HG03139 (cell line): ENCODE data around the gene OSBPL10.
"Not testable (repeated sequence)": the region's sequence is repeated elsewhere in the genome, so short reads cannot be mapped to it uniquely, and the experiment has no call there.

Experiments
- ATAC-seq: cut with Tn5 transposase; IDR thresholded peaks from one replicate; pipeline ENCODE4 v1.9.1; 2021; ENCODE audit not compliant: unreplicated experiment

OSBPL10 gene

GRCh38 chr3:31860642-31861041 is 120.4 kb downstream of the OSBPL10 start:
- ATAC-seq = not testable (repeated sequence)

GRCh38 chr3:31859245-31859644 is 121.8 kb downstream of the OSBPL10 start:
- no peak for ATAC-seq

GRCh38 chr3:31858439-31858838 is 122.6 kb downstream of the OSBPL10 start:
- no peak for ATAC-seq

DNA sequence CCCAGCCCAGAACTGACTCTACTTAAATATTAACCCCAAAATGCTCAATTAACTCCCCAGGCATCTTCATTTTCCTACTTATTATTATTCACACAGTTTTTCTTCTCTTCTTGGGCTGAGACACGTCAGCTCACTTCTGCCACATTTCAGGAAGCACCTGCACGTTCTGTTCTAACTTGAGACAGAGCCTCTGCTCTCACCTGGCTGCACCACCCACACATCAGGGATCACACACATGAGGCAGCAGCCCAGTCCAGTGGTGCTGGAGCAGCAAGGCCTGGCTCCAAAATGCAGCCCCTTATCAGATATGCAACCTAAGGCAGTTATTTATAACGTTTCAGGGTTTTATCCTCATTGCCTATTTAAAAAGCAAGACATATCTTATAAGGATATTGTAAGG is 127.5 kb downstream of the OSBPL10 start:
- ATAC-seq = no peak

DNA sequence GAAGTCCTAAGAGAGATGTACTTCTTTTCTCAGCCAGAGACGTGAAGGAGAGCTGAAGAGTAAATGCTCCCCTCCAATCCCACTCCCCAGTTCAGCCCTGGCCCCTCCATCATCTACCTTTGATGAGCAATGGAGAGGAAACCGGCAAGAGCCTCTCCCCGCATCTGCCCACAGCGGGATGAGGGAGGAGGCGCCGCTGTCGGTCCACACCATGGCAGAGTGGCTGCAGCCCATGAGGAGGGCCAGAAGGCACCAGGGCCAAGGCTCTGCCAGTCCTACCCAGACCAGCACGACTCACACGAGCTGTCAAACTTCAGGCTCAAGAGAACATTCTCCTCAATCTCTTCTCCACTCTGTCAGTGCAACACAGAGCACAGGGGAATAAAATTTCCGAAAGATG is 129.8 kb downstream of the OSBPL10 start:
- no peak for ATAC-seq

DNA sequence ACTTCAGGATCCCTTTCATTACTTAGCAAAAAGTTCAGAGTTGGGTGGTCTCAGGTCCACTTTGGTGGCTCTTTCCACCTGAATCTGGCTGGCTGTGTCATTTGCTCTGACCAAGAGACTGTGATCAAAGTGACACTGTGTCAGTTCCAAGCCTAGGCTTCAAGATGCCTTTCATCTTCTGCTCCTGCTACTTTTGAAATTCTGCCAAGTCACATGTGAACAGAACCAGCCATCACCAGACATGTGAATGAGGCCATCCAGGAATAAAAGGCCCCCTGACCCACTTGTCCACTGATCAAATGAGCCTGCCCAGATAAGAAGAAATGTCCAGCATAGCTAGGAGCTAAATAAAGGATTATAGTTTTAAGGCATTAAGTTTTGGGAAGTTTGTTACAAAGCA is 132.2 kb downstream of the OSBPL10 start:
- no peak for ATAC-seq

DNA sequence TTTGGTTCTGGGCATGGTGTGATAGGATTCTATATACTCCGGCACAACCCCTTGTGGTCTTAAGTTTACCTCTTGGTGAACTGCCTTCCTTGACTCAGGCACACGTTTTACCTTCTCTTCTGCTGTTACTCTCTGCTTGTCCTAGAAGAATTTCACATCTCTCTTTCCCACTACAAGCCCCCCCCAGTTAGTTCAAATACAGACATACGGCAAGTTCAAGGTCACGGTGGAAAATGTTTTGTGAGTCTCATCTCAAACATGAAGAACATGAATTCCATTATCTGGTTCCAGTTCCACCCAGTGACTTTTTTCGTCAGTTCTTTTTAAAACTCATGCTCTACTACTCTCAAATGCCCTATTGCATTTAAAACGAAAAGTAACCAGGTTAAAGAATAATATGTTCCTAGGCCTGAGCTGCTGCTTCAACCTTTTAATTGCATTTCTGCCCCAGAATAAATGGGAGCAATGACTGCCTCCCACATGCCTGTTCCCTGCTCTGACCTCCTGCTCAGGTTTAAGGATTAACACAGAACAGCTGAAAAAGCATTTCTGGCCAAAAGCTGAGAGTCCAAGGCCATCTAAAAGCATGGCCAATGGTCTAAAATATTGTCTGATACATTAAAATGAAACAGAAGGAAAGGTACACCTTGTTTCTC is 132.8 kb downstream of the OSBPL10 start:
- no peak for ATAC-seq

DNA sequence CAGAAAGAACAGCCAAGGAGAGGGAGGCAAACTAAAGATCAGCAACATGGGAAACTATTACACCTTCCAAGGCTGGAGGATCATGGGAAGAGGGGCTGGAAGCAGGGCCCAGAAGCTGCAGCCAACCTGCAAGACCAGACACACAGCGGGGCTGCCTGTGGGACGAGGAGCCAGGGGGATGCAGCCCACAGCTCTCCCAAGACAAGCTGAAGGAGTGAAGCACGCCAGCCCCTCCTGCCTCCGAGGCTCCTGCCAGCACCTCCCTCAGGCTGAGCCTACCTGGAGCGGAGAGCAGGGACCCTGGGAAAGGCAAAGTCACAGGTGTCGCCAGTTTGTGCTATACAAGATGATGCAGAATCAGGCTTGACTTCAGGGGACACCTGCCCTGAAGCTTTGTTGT is 133.3 kb downstream of the OSBPL10 start:
- no peak for ATAC-seq

DNA sequence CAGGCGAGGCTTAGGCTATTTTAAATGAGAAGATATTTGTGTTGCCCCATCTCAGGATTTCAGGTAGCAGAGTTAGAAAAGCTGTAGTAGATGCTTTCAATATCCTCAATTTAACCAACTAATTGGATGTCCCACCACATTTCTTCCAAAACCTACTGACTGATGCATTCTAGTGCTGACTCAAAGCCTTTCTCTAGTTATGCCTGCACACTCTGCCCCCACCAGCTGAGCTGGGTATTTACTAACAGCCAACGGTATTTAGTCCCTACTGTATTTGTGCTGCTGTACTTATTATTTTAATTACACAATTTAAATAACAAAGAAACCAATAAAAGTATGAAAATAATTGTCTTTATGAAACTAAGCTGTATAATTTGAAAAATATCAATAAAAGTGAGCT is 139.5 kb downstream of the OSBPL10 start:
- no peak for ATAC-seq

- no peak for ATAC-seq
Measured at GRCh38 chr3:31840252-31840651, 140.8 kb downstream of the OSBPL10 start.

- no peak for ATAC-seq
Measured at GRCh38 chr3:31839144-31839917, 141.7 kb downstream of the OSBPL10 start.

GRCh38 chr3:31836131-31837075 is 144.7 kb downstream of the OSBPL10 start:
- ATAC-seq = no peak

DNA sequence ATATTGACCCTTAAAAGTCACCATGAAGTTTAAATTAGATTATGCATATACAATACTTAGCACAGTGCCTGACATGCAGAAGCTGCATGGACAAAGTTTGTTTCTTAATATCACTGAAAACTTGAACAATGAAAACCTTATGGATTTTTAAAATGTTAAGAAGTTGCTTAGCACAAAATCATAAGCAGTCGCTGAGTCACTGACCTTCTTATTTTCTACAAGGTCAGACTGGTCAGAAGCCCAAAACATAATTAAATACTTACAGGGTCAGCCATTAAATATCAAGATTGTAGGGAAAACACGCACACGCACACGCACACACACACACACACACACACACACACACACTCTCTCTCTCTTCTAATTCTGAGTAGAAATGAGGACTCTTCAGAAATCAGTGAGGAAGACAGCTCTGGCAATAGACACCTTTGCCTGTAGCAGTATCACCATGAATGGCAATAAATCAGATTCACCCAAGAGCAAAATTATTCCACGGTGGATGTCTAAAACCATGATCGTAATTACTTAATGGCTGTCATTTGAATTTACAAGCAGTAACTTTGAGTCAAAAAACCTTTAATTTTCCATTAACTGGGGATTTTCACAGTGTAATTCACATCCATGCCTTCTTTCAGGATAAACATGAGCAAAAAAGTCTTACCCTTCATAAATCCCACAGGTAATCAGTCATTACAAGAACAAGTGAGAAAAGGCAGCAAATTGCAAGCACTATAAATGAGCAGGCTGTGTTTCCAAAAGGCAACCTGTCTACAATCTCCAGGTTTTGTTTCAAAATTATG is 147.5 kb downstream of the OSBPL10 start:
- ATAC-seq = no peak

DNA sequence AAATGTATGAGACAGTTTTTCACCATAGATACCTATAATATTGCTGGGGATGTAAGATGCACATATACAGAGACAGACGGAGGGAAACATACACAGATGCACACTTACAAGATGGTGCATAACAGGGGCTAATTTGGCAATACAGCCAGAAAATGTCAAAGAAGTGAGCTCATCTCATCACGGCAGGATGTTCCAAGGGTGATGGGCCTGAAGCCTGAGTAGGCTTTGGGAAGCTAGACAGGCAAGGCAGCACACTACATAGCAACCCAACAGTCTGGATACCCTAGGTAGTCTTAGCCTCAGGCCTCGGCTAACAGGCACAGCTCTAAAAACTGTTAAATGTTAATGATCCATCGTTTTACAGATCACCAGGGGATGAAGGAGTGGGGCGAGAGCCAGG is 148.5 kb downstream of the OSBPL10 start:
- ATAC-seq = no peak

GRCh38 chr3:31831591-31831990 is 149.5 kb downstream of the OSBPL10 start:
- no peak for ATAC-seq

DNA sequence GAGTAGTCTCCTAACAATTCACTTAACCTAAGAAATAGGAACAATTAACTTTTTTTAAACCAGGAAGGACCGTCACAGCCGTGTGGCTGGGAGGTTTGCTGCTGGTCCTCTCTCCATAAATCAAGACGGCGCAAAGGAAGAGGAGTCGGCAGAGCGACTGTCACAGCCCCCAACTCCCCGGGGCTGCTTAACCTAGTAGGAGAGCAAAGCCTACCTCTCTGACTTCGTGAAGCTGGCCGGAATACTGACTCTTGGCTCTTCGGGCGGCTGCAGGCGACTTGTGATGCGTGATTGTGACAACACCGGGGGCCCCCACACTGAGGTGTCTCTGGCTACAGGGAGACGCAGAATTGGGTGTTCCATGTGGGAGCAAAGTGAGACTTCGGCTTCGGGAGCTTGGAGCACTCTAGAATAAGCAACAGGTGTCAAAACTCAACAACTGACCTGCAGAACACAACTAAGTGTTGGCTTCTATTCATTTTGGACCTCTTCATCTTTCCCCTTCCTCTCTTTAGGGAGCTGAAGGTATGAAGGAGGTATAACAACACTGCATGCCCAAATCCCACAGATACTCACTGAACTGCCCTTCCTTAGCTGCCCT is 151.1 kb downstream of the OSBPL10 start:
- no peak for ATAC-seq

- ATAC-seq = no peak
Measured at GRCh38 chr3:31829010-31829409, 152.1 kb downstream of the OSBPL10 start.

DNA sequence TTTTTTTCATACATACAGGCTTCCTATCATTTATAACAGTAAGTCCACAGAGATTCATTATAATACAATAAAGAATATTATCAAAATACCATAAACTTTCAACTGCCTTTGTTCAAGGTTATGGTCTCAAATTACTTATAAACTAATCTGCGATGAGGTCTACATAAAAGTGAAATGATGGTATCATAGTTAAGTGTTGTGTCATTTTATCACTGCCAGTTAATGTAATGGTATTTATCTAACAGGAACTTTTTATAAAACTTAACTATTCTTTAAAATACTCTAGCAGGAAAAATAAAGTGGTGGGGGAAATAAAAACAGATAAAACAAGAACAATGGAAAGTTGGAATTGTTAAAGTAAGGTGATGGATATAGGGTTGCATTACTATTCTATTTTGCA is 153.1 kb downstream of the OSBPL10 start:
- ATAC-seq = no peak

- ATAC-seq = no peak
Measured at GRCh38 chr3:31823184-31823583, 157.9 kb downstream of the OSBPL10 start.

GRCh38 chr3:31821118-31821517 is 159.9 kb downstream of the OSBPL10 start:
- no peak for ATAC-seq
